ENCODE results near the gene DDOST.

Gene DDOST

DNA sequence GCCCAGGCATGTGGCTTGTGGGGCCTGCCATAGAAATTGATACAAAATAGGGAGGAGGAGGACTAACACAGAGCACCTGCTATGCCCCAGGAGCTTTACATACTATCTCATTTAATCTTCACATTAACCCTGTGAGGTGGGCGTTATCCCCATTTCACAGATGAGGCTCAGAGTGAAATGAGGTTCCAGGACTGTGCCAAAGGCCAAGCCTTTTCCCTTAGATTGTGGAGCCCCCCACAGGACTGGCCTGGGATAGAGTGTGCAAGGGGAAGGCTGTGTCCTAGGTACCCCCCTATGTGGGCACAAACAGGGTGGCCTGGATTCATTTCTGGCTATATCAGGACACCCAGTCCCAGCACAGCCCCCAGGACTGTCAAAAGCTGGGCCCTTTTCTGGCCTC is 2.2 kb upstream of the DDOST start:
- Histone ChIP-seq H3K27ac (ENCODE audit: insufficient read depth in 1 of 2, low read depth in 1 of 2, low read length in 2 of 2, poor library complexity in 1 of 2, severe bottlenecking in 2 of 2) (no peak overlapping the region), H3K9me3 (ENCODE audit: control extremely low read depth in 1 of 5, control insufficient read depth in 4 of 5, insufficient read depth in 2 of 5, low read depth in 1 of 5, low read length in 4 of 5) (no peaks in the 10 kb centered on the region), H3K4me3 (ENCODE audit: control insufficient read depth in 1 of 7, extremely low read depth in 1 of 7, insufficient read depth in 4 of 7, low read depth in 2 of 7, low read length in 6 of 7) (no peak overlapping the region), H3K27me3 (replicated peaks in 2 of 5; ENCODE audit: control insufficient read depth in 4 of 5, insufficient read depth in 5 of 5, low read length in 4 of 5) (no peaks in the 10 kb centered on the region), H3K36me3 (ENCODE audit: control insufficient read depth in 4 of 4, insufficient read depth in 4 of 4, low read length in 3 of 4) (peaks cover 0 to 11% (median 6%) of the 10 kb centered on the region in 4 experiments), H3K4me1 (ENCODE audit: control extremely low read depth in 1 of 4, control insufficient read depth in 4 of 4, insufficient read depth in 4 of 4, low read length in 3 of 4) (peaks cover 10 to 30% (median 27%) of the 10 kb centered on the region in 4 experiments)
- POLR2A ChIA-PET = no interaction called here
- no peak for DNase-seq
- 100% methylated on average over 1 of the region's 1 CpG for WGBS (ENCODE audit: insufficient coverage)
- CTCF ChIA-PET = interaction anchor here (0.8 to 1.3 kb wide), 2 partner anchors 11 to 131 kb away, joined by 3 read pairs; no protein-coding TSS in a partner anchor

DNA sequence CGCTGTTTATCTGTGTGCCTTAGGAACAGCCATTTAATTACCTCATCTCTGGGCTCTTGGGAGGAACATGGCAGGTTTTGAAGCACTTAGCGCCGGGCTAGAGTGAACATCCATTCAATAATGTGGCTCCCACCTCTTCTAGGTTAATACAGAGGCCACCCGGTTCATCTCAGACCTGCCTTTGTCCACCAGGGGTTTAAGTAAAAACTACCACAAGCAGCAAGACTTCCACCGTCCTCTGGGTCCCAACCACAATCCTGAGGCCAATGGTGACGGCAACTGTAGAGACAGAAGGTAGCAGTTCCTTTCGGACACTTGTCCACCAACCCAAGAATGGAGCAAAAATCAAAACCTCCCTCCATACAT is 924 bp upstream of the DDOST start:
- H3K36me3 ChIP-seq (ENCODE audit: control insufficient read depth in 4 of 4, insufficient read depth in 4 of 4, low read length in 3 of 4) = peaks cover 0 to 23% (median 16%) of the 10 kb centered on the region in 4 experiments
- H3K27ac ChIP-seq (ENCODE audit: insufficient read depth in 1 of 2, low read depth in 1 of 2, low read length in 2 of 2, poor library complexity in 1 of 2, severe bottlenecking in 2 of 2) = peak overlapping the region; percentile 86 to 92
- no peaks in the 10 kb centered on the region for H3K27me3 ChIP-seq (replicated peaks in 2 of 5; ENCODE audit: control insufficient read depth in 4 of 5, insufficient read depth in 5 of 5, low read length in 4 of 5)
- 61% methylated on average over 7 of the region's 7 CpGs for WGBS (ENCODE audit: insufficient coverage)
- ChIA-PET POLR2A (no interaction called here), CTCF (interaction anchor here (0.9 kb wide), 1 partner anchor 32 kb away, joined by 6 read pairs; no protein-coding TSS in a partner anchor)
- peak overlapping the region; percentile 75 to 96 (median 88) for H3K4me3 ChIP-seq (ENCODE audit: control insufficient read depth in 1 of 7, extremely low read depth in 1 of 7, insufficient read depth in 4 of 7, low read depth in 2 of 7, low read length in 6 of 7)
- no peaks in the 10 kb centered on the region for H3K9me3 ChIP-seq (ENCODE audit: control extremely low read depth in 1 of 5, control insufficient read depth in 4 of 5, insufficient read depth in 2 of 5, low read depth in 1 of 5, low read length in 4 of 5)
- peaks cover 10 to 30% (median 27%) of the 10 kb centered on the region in 4 experiments for H3K4me1 ChIP-seq (ENCODE audit: control extremely low read depth in 1 of 4, control insufficient read depth in 4 of 4, insufficient read depth in 4 of 4, low read length in 3 of 4)
- DNase-seq = peak in 2 of 3 donors; percentile 30 to 32

DNA sequence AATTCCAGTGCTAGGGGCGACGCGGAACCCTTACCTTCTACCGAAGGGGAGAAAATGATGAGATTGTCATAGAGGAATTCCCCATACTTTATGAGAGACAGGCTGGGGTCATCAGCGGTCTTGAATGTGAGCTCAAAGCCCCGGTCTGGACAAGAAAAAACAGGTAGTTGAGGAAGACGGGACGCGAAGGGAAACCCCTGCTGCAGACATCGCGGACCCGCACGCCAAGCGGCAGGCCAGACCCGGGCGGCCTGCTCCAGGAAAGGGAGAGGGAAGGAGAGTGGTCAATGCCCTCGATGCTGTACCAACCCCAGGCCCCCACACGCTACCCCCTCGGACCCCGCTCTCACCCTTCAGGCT is 342 bp downstream of the DDOST start:
- POLR2A ChIA-PET = interaction anchor here (0.6 to 0.7 kb wide), 2 partner anchors 15 to 89 kb away, joined by 3 read pairs; no protein-coding TSS in a partner anchor

DNA sequence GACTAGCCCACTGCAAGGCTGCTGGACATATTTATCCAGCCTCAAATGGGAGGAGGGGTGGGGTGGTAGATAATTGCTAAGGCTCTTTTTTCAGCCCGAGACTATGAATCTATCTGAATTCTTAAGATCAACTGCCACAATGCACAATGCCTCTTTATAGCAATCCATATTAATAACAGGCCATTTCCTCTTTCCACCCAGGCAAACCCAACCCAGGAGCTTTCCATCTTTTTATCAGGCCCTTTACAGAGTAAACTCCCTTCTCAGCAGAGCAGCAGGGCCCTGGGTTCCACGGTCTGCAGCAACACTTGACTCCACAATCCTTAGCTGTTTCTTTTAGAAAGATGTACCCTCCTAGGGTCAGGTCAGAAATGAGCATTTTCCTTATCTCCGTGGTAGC is 806 bp downstream of the DDOST start:
- 0% methylated on average over 1 of the region's 3 CpGs for WGBS (ENCODE audit: insufficient coverage)
- Histone ChIP-seq H3K9me3 (ENCODE audit: control extremely low read depth in 1 of 5, control insufficient read depth in 4 of 5, insufficient read depth in 2 of 5, low read depth in 1 of 5, low read length in 4 of 5) (no peaks in the 10 kb centered on the region), H3K4me1 (ENCODE audit: control extremely low read depth in 1 of 4, control insufficient read depth in 4 of 4, insufficient read depth in 4 of 4, low read length in 3 of 4) (peaks cover 10 to 26% (median 23%) of the 10 kb centered on the region in 4 experiments), H3K4me3 (ENCODE audit: control insufficient read depth in 1 of 7, extremely low read depth in 1 of 7, insufficient read depth in 4 of 7, low read depth in 2 of 7, low read length in 6 of 7) (peak overlapping the region; percentile 75 to 96 (median 88)), H3K27me3 (replicated peaks in 2 of 5; ENCODE audit: control insufficient read depth in 4 of 5, insufficient read depth in 5 of 5, low read length in 4 of 5) (no peaks in the 10 kb centered on the region), H3K36me3 (ENCODE audit: control insufficient read depth in 4 of 4, insufficient read depth in 4 of 4, low read length in 3 of 4) (peaks cover 0 to 41% (median 29%) of the 10 kb centered on the region in 4 experiments), H3K27ac (ENCODE audit: insufficient read depth in 1 of 2, low read depth in 1 of 2, low read length in 2 of 2, poor library complexity in 1 of 2, severe bottlenecking in 2 of 2) (peak overlapping the region; percentile 86 to 92)
- CTCF ChIA-PET = interaction anchor here (0.7 to 1.6 kb wide), 2 partner anchors 9 to 85 kb away, joined by 3 to 4 read pairs; no protein-coding TSS in a partner anchor
- DNase-seq = no peak
- POLR2A ChIA-PET = interaction anchor here (0.6 kb wide), 1 partner anchor 89 kb away, joined by 3 read pairs; no protein-coding TSS in a partner anchor

More for the DNA sequence above, 342 bp downstream of the DDOST start:
- Histone ChIP-seq H3K27ac (ENCODE audit: insufficient read depth in 1 of 2, low read depth in 1 of 2, low read length in 2 of 2, poor library complexity in 1 of 2, severe bottlenecking in 2 of 2) (peak overlapping the region; percentile 86 to 92), H3K4me1 (ENCODE audit: control extremely low read depth in 1 of 4, control insufficient read depth in 4 of 4, insufficient read depth in 4 of 4, low read length in 3 of 4) (peaks cover 10 to 27% (median 26%) of the 10 kb centered on the region in 4 experiments), H3K4me3 (ENCODE audit: control insufficient read depth in 1 of 7, extremely low read depth in 1 of 7, insufficient read depth in 4 of 7, low read depth in 2 of 7, low read length in 6 of 7) (peak overlapping the region; percentile 75 to 96 (median 88)), H3K9me3 (ENCODE audit: control extremely low read depth in 1 of 5, control insufficient read depth in 4 of 5, insufficient read depth in 2 of 5, low read depth in 1 of 5, low read length in 4 of 5) (no peaks in the 10 kb centered on the region), H3K36me3 (ENCODE audit: control insufficient read depth in 4 of 4, insufficient read depth in 4 of 4, low read length in 3 of 4) (peaks cover 0 to 36% (median 24%) of the 10 kb centered on the region in 4 experiments), H3K27me3 (replicated peaks in 2 of 5; ENCODE audit: control insufficient read depth in 4 of 5, insufficient read depth in 5 of 5, low read length in 4 of 5) (no peaks in the 10 kb centered on the region)
- WGBS (ENCODE audit: insufficient coverage) = 0% methylated on average over 13 of the region's 20 CpGs
- CTCF ChIA-PET = interaction anchor here (0.6 to 1.6 kb wide), 3 partner anchors 14 to 376 kb away, joined by 3 to 4 read pairs (median 3); no protein-coding TSS in a partner anchor
- peak in 2 of 3 donors; percentile 56 for DNase-seq

DNA sequence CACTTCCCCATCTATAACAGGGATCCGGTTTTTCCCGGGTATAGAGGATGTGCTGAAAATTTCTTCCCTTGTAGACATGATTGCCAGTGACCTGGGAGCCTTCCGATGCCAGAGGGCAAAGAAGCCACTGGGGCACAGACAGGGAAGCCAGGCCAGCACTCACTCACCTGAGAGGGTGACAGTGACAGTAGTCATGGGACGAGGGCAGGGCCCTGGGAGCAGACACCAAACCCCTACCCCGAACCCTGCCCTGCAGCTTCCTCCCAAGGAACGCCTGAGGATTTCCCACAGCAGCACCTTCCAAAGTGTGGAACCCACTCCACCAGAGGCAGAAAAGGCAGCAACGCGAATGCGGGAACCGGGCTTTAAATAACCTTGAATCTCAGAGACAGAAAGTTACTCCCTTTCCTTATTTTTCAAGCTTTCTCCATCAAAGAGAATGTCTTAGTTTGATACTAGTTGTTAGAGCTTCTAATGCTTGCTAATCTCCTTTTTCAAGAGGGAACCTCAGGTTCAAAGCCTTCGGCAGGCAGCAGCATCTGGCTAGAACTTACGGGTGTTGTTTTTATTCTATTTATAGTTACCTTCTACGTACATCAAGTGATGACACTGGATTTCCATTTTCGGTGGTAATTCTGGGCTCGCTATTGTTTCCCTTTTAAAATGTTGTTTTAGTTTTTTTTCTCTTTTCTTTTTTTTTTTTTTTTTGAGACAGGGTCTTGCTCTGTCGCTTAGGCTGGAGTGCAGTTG is 2.8 kb downstream of the DDOST start:
- H3K4me3 ChIP-seq (ENCODE audit: control insufficient read depth in 1 of 7, extremely low read depth in 1 of 7, insufficient read depth in 4 of 7, low read depth in 2 of 7, low read length in 6 of 7) = no peak overlapping the region
- H3K27me3 ChIP-seq (replicated peaks in 2 of 5; ENCODE audit: control insufficient read depth in 4 of 5, insufficient read depth in 5 of 5, low read length in 4 of 5) = no peaks in the 10 kb centered on the region
- DNase-seq = no peak
- H3K4me1 ChIP-seq (ENCODE audit: control extremely low read depth in 1 of 4, control insufficient read depth in 4 of 4, insufficient read depth in 4 of 4, low read length in 3 of 4) = peaks cover 10 to 26% (median 23%) of the 10 kb centered on the region in 4 experiments
- H3K36me3 ChIP-seq (ENCODE audit: control insufficient read depth in 4 of 4, insufficient read depth in 4 of 4, low read length in 3 of 4) = peaks cover 3 to 59% (median 43%) of the 10 kb centered on the region in 4 experiments
- no peak overlapping the region for H3K27ac ChIP-seq (ENCODE audit: insufficient read depth in 1 of 2, low read depth in 1 of 2, low read length in 2 of 2, poor library complexity in 1 of 2, severe bottlenecking in 2 of 2)
- CTCF ChIA-PET = interaction anchor here (0.9 to 1.1 kb wide), 3 partner anchors 10 to 20 kb away, joined by 3 to 4 read pairs (median 3); no protein-coding TSS in a partner anchor
- no peaks in the 10 kb centered on the region for H3K9me3 ChIP-seq (ENCODE audit: control extremely low read depth in 1 of 5, control insufficient read depth in 4 of 5, insufficient read depth in 2 of 5, low read depth in 1 of 5, low read length in 4 of 5)
- WGBS (ENCODE audit: insufficient coverage) = 95% methylated on average over 7 of the region's 16 CpGs
- POLR2A ChIA-PET = no interaction called here

DNA sequence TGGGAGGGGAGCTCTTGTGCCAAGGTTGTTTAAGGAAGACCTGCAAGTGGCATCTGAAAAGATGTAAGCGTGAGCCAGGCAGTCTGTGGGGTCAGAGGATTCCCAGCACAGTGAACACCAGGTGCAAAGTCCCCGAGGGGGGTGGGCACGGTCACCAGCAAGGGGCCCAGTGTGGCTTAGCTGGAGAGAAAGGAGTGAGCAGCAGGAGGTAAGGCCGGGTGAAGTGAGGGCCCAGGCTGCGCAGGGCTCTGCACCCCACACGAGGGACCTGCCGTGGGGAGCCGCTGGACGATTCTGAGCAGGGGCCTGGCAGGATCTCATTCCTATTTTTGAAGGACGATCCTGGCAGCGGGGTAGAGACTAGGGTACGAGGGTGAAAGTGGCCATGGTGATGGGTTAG is 4.1 kb downstream of the DDOST start:
- DNase-seq = no peak
- ChIA-PET POLR2A (no interaction called here), CTCF (interaction anchor here (1.1 to 1.4 kb wide), 3 partner anchors 9 to 82 kb away, joined by 3 to 4 read pairs (median 4); no protein-coding TSS in a partner anchor)
- no peaks in the 10 kb centered on the region for H3K27me3 ChIP-seq (replicated peaks in 2 of 5; ENCODE audit: control insufficient read depth in 4 of 5, insufficient read depth in 5 of 5, low read length in 4 of 5)
- no peak overlapping the region for H3K4me3 ChIP-seq (ENCODE audit: control insufficient read depth in 1 of 7, extremely low read depth in 1 of 7, insufficient read depth in 4 of 7, low read depth in 2 of 7, low read length in 6 of 7)
- H3K36me3 ChIP-seq (ENCODE audit: control insufficient read depth in 4 of 4, insufficient read depth in 4 of 4, low read length in 3 of 4) = peaks cover 8 to 72% (median 55%) of the 10 kb centered on the region in 4 experiments
- no peaks in the 10 kb centered on the region for H3K9me3 ChIP-seq (ENCODE audit: control extremely low read depth in 1 of 5, control insufficient read depth in 4 of 5, insufficient read depth in 2 of 5, low read depth in 1 of 5, low read length in 4 of 5)
- H3K4me1 ChIP-seq (ENCODE audit: control extremely low read depth in 1 of 4, control insufficient read depth in 4 of 4, insufficient read depth in 4 of 4, low read length in 3 of 4) = peaks cover 10 to 23% (median 19%) of the 10 kb centered on the region in 4 experiments
- 100% methylated on average over 11 of the region's 12 CpGs for WGBS (ENCODE audit: insufficient coverage)
- no peak overlapping the region for H3K27ac ChIP-seq (ENCODE audit: insufficient read depth in 1 of 2, low read depth in 1 of 2, low read length in 2 of 2, poor library complexity in 1 of 2, severe bottlenecking in 2 of 2)

Data from common myeloid progenitor, CD34-positive (primary cell).